HCT116 (cell line): ENCODE results near the gene PTPRO. TPM values are rescaled to one million over a fixed set of nuclear protein-coding genes. Genes with fewer than 3 reads are reported as not detected.

Experiments
- ATAC-seq: fragments of 200-7000 bp; cut with Tn5 transposase; 2 replicates; pipeline ENCODE4 v1.9.1; 2020; ENCODE audit warnings: mild to moderate bottlenecking, moderate library complexity
- BruUV-seq: library from RNA; stranded (reverse); fragments of 400-500 nt; replicated peaks from 2 replicates; lab custom pipeline; 2021; lab: Mats Ljungman, UMichigan
- CTCF ChIA-PET: fragments of 300-600 bp; sonication (Branson Sonifier 250); formaldehyde crosslinking; loops from one replicate; lab custom pipeline; 2021; ENCODE audit warnings: antibody characterized with exemption; lab: Charles Lee
- POLR2A ChIA-PET: fragments of 300-600, 350-600 bp; sonication (Branson Sonifier 250); formaldehyde crosslinking; loops from one replicate; lab custom pipeline; 2021; ENCODE audit warnings: antibody characterized with exemption; lab: Charles Lee
- RAD21 ChIA-PET, 2 experiments: fragments of 300-600 bp; sonication (Branson Sonifier 250); formaldehyde crosslinking; loops; one replicate each; lab custom pipeline; 2023; ENCODE audit warnings: low total read pairs in 2 of 2; ENCODE audit not compliant: uncharacterized antibody in 2 of 2, unreplicated experiment in 2 of 2, low non-redundant PET in 1 of 2; lab: Charles Lee
- DNase-seq: peaks from one replicate; pipeline ENCODE4 v3.0.0-alpha.2; 2010; ENCODE audit warnings: low read depth, low spot score
- H2AFZ ChIP-seq: fragments of 200-600 bp; shearing (Covaris generic), sonication (generic); 2 replicates; pipeline ENCODE4 v1.6.1; 2017; ENCODE audit warnings: low read depth, mixed run types, mixed read lengths, antibody characterized with exemption, low read length; ENCODE audit not compliant: poor library complexity, severe bottlenecking
- H3K27ac ChIP-seq: 2 replicates; pipeline ENCODE4 v1.5.1; 2012; ENCODE audit warnings: low read depth, low read length
- H3K27me3 ChIP-seq: fragments of 200-600 bp; sonication (generic); 2 replicates; pipeline ENCODE4 v1.6.1; 2016; ENCODE audit warnings: mixed run types, low read length, mixed read lengths; ENCODE audit not compliant: insufficient read depth
- H3K36me3 ChIP-seq, 2 experiments: fragments of 200-500 bp in 1 of 2; fragments of 200-600 bp in 1 of 2; sonication (Bioruptor generic) in 1 of 2; sonication (generic) in 1 of 2; 2 replicates each; pipeline versions ENCODE4 v1.5.1 to v1.6.1; 2014 to 2016; ENCODE audit warnings: low read length in 2 of 2, inconsistent platforms in 1 of 2, mixed read lengths in 1 of 2, mixed run types in 1 of 2; ENCODE audit not compliant: insufficient read depth in 2 of 2, control insufficient read depth in 1 of 2
- H3K4me1 ChIP-seq, 2 experiments: fragments of 200-600 bp in 1 of 2; sonication (generic) in 1 of 2; 2 replicates each; pipeline versions ENCODE4 v1.5.1 to v1.6.1; 2012 to 2017; ENCODE audit warnings: low read length in 2 of 2, inconsistent platforms in 1 of 2, mild to moderate bottlenecking in 1 of 2, mixed read lengths in 1 of 2, mixed run types in 1 of 2, moderate library complexity in 1 of 2; ENCODE audit not compliant: insufficient read depth in 2 of 2, control insufficient read depth in 1 of 2
- H3K4me2 ChIP-seq: fragments of 200-600 bp; sonication (generic); 2 replicates; pipeline ENCODE4 v1.6.1; 2017; ENCODE audit warnings: mixed run types, low read length, mixed read lengths
- H3K4me3 ChIP-seq, 2 experiments: fragments of 200-600 bp in 1 of 2; sonication (generic) in 1 of 2; replicated peaks in 1 of 2; 2 replicates each; pipeline ENCODE4 v1.5.1; 2011 to 2016; ENCODE audit warnings: low read length in 2 of 2, control low read depth in 1 of 2, low read depth in 1 of 2, mild to moderate bottlenecking in 1 of 2, mixed read lengths in 1 of 2, mixed run types in 1 of 2
- H3K79me2 ChIP-seq: fragments of 200-600 bp; sonication (generic); 2 replicates; pipeline ENCODE4 v1.6.1; 2017; ENCODE audit warnings: mild to moderate bottlenecking, mixed run types, low read length, moderate library complexity, mixed read lengths; ENCODE audit not compliant: insufficient read depth
- H3K9ac ChIP-seq: fragments of 200-600 bp; sonication (generic); 2 replicates; pipeline ENCODE4 v1.6.1; 2016; ENCODE audit warnings: low read length, mixed read lengths
- H3K9me2 ChIP-seq: fragments of 200-600 bp; sonication (generic), shearing (Covaris generic); 2 replicates; pipeline ENCODE4 v1.6.1; 2017; ENCODE audit warnings: mixed run types, mild to moderate bottlenecking, moderate library complexity; ENCODE audit not compliant: insufficient read depth
- H3K9me3 ChIP-seq, 2 experiments: fragments of 200-500 bp in 1 of 2; fragments of 200-600 bp in 1 of 2; sonication (Bioruptor generic) in 1 of 2; sonication (generic) in 1 of 2; 2 replicates each; pipeline ENCODE4 v1.6.1; 2014 to 2017; ENCODE audit warnings: low read length in 2 of 2, mixed read lengths in 2 of 2, inconsistent platforms in 1 of 2, low read depth in 1 of 2, mild to moderate bottlenecking in 1 of 2, mixed run types in 1 of 2, moderate library complexity in 1 of 2; ENCODE audit not compliant: control insufficient read depth in 1 of 2, insufficient read depth in 1 of 2
- H4K20me1 ChIP-seq: fragments of 200-600 bp; sonication (generic), shearing (Covaris generic); 2 replicates; pipeline ENCODE4 v1.6.1; 2017; ENCODE audit warnings: mixed run types, mild to moderate bottlenecking, moderate library complexity; ENCODE audit not compliant: insufficient read depth
- CBX3 ChIP-seq: IDR thresholded peaks from 2 replicates; pipeline ENCODE4 v1.6.1; 2012; ENCODE audit warnings: low read depth
- CTCF ChIP-seq, 3 experiments: fragments of 200-600 bp in 1 of 3; sonication (generic) in 1 of 3; IDR thresholded peaks in 2 of 3; conservative IDR thresholded peaks in 1 of 3; 2 replicates each; pipeline ENCODE4 v1.5.1; 2012 to 2017; ENCODE audit warnings: low read depth in 2 of 3, low read length in 2 of 3, antibody characterized with exemption in 1 of 3, borderline replicate concordance in 1 of 3, control low read depth in 1 of 3, mild to moderate bottlenecking in 1 of 3, mixed read lengths in 1 of 3, mixed run types in 1 of 3, moderate library complexity in 1 of 3; ENCODE audit not compliant: insufficient read depth in 1 of 3
- EGR1 ChIP-seq: IDR thresholded peaks from 2 replicates; pipeline ENCODE4 v1.6.1; 2012; ENCODE audit warnings: low read depth
- EZH2 ChIP-seq: fragments of 200-600 bp; sonication (generic); IDR thresholded peaks from 2 replicates; pipeline ENCODE4 v1.6.1; 2017; ENCODE audit warnings: antibody characterized with exemption, mixed run types
- JUND ChIP-seq: IDR thresholded peaks from 2 replicates; pipeline ENCODE4 v1.6.1; 2012
- MAX ChIP-seq: IDR thresholded peaks from 2 replicates; pipeline ENCODE4 v1.6.1; 2012
- POLR2A ChIP-seq: IDR thresholded peaks from 2 replicates; pipeline ENCODE4 v1.7.0; 2011; ENCODE audit warnings: borderline replicate concordance; ENCODE audit not compliant: insufficient read depth, insufficient read length; ENCODE audit errors: extremely low read depth
- RAD21 ChIP-seq: IDR thresholded peaks from 2 replicates; pipeline ENCODE4 v1.6.1; 2012; ENCODE audit warnings: low read depth, mild to moderate bottlenecking
- SP1 ChIP-seq: IDR thresholded peaks from 2 replicates; pipeline ENCODE4 v1.6.1; 2012; ENCODE audit warnings: low read depth
- ZBTB33 ChIP-seq: IDR thresholded peaks from 2 replicates; pipeline ENCODE4 v1.6.1; 2011; ENCODE audit warnings: mild to moderate bottlenecking, low read length, moderate library complexity; ENCODE audit not compliant: insufficient replicate concordance; ENCODE audit errors: extremely low read depth
- ZFX ChIP-seq: fragments of 450-650 bp; IDR thresholded peaks from 2 replicates; pipeline ENCODE4 v1.6.1; 2017
- intact Hi-C: fragments of 100-400 bp; cut with micrococcal nuclease; formaldehyde crosslinking; loops from 2 replicates; pipeline ENCODE4 v1.10.0; 2022
- total RNA-seq: library from RNA; stranded (reverse); gene quantifications from one replicate; pipeline ENCODE4 v1.2.1, GENCODE V29; 2021; ENCODE audit not compliant: unreplicated experiment

The PTPRO gene
- total RNA-seq, 1 experiment from 2014 or later: not detected

DNA sequence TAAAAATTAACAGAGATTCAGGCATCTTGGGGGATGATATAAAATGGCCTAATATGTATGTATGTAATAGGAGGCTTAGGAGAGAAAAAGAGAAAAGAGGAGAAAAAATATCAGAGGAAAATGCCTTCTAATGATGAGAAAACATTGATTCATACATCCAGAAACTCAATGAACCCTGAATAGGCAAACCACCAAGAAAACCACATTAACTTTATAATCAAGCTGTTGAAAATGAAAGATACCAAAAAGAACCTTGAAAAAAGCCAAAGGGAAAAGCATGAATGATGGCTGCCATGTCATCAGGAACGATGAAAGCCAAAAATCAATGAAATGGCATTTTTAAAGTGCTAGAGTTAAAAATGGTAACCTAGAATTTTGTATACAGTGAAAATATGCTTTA, 286.6 kb downstream of the PTPRO start:
- H3K9me3 ChIP-seq: no peaks in the 10 kb centered on the region
- H3K27me3 ChIP-seq: no peaks in the 10 kb centered on the region
- intact Hi-C loops: no loop called here
- no peak overlapping the region for H3K4me3 ChIP-seq
- no peaks in the 10 kb centered on the region for H4K20me1 ChIP-seq
- no peaks in the 10 kb centered on the region for H3K36me3 ChIP-seq
- no peaks in the 10 kb centered on the region for H3K9me2 ChIP-seq
- no peak overlapping the region for H3K27ac ChIP-seq
- RAD21 ChIA-PET: no interaction called here
- BruUV-seq: no TSS peak
- no peak overlapping the region for H2AFZ ChIP-seq
- no peaks in the 10 kb centered on the region for H3K79me2 ChIP-seq
- no peak overlapping the region for H3K4me2 ChIP-seq
- TF ChIP-seq ZBTB33 (no peak), MAX (no peak), SP1 (no peak), POLR2A (no peak), RAD21 (no peak), EGR1 (no peak), CTCF (IDR thresholded peaks at IDR 0.05 in 2 of 3, conservative IDR thresholded peaks at IDR 0.05 in 1 of 3; ENCODE audit: borderline replicate concordance in 1 of 3, insufficient read depth in 1 of 3, low read depth in 2 of 3, low read length in 2 of 3) (no peak), CBX3 (no peak), EZH2 (no peak), JUND (no peak), ZFX (no peak)
- H3K9ac ChIP-seq: no peak overlapping the region
- POLR2A ChIA-PET: no interaction called here
- CTCF ChIA-PET: interaction anchor here (0.9 to 1.7 kb wide), 2 partner anchors 21 to 24 kb away, joined by 3 to 7 read pairs; no protein-coding TSS in a partner anchor
- DNase-seq (no peak), ATAC-seq (no peak)
- no peaks in the 10 kb centered on the region for H3K4me1 ChIP-seq
